ENCODE measurements around the gene CHRNB2.

The CHRNB2 gene

GRCh38 chr1:154611150-154611862 lies 43.7 kb downstream of the CHRNB2 start:
- no peak for DNase-seq

- no peak for DNase-seq
Observed at GRCh38 chr1:154614247-154614646, 46.7 kb downstream of the CHRNB2 start.

- no peak for DNase-seq
Observed at GRCh38 chr1:154614901-154615300, 47.3 kb downstream of the CHRNB2 start.

- DNase-seq: no peak
Observed at GRCh38 chr1:154615411-154615810, 47.8 kb downstream of the CHRNB2 start.

GRCh38 chr1:154616659-154617345 lies 49.2 kb downstream of the CHRNB2 start:
- DNase-seq: no peak

- DNase-seq: no peak
Observed at GRCh38 chr1:154619181-154619948, 51.8 kb downstream of the CHRNB2 start.

- DNase-seq: no peak
Observed at GRCh38 chr1:154620751-154621150, 53.2 kb downstream of the CHRNB2 start.

GRCh38 chr1:154621875-154622274 lies 54.3 kb downstream of the CHRNB2 start:
- DNase-seq: no peak

GRCh38 chr1:154622503-154623039 lies 55.0 kb downstream of the CHRNB2 start:
- DNase-seq: no peak

- DNase-seq: no peak
Observed at GRCh38 chr1:154623358-154623757, 55.8 kb downstream of the CHRNB2 start.

- DNase-seq: no peak
Observed at GRCh38 chr1:154624746-154625643, 57.4 kb downstream of the CHRNB2 start.

GRCh38 chr1:154626456-154627256 lies 59.1 kb downstream of the CHRNB2 start:
- DNase-seq: no peak

- peak in 1 of 2 experiments; percentile 36 for DNase-seq
Observed at GRCh38 chr1:154627257-154628120, 59.9 kb downstream of the CHRNB2 start.

GRCh38 chr1:154628121-154628405 lies 60.5 kb downstream of the CHRNB2 start:
- DNase-seq: no peak

- no peak for DNase-seq
Observed at GRCh38 chr1:154629061-154629674, 61.6 kb downstream of the CHRNB2 start.

All from cerebellar nuclear complex (tissue), 1 donor.